HG03060 (cell line): ENCODE data around the gene ERC1.
"Not testable (repeated sequence)": the region's sequence is repeated elsewhere in the genome, so short reads cannot be mapped to it uniquely, and the experiment has no call there.

ENCODE experiments used
- ATAC-seq: cut with Tn5 transposase; IDR thresholded peaks from one replicate; pipeline ENCODE4 v1.9.1; 2021; ENCODE audit warnings: low read depth, moderate number of reproducible peaks; ENCODE audit not compliant: unreplicated experiment

ERC1 gene

DNA sequence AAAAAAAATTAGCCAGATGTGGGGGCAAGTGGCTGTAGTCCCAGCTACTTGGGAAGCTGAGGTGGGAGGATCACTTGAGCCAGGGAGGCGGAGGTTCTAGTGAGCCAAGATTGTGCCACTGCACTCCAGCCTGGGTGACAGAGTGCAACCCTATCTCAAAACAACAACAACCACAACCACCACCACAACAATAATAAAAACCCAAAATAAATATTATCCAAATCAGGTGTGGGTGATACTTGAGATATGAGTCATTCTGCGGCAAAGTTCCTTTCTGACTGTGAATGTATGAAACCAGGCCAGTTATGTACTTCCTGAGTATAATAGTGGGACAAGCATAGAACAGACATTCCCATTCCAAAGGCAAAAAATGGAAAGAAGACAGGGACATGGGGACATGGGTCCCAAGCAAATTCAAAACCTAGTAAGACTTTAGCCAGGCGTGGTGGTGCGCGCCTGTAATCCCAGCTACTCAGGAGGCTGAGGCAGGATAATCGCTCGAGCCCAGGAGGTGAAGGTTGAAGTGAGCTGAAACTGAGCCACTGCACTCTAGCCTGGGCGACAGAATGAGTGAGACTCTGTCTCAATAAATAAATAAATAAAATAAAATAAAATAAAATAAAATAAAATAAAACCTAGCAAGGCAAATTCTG is 9.7 kb upstream of the ERC1 start:
- ATAC-seq: no peak

- no peak for ATAC-seq
These were observed 9.1 kb upstream of the ERC1 start for GRCh38 chr12:981961-982360.

GRCh38 chr12:988646-989045 is 2.4 kb upstream of the ERC1 start:
- ATAC-seq: no peak

GRCh38 chr12:989051-989450 is 2.0 kb upstream of the ERC1 start:
- ATAC-seq: no peak

DNA sequence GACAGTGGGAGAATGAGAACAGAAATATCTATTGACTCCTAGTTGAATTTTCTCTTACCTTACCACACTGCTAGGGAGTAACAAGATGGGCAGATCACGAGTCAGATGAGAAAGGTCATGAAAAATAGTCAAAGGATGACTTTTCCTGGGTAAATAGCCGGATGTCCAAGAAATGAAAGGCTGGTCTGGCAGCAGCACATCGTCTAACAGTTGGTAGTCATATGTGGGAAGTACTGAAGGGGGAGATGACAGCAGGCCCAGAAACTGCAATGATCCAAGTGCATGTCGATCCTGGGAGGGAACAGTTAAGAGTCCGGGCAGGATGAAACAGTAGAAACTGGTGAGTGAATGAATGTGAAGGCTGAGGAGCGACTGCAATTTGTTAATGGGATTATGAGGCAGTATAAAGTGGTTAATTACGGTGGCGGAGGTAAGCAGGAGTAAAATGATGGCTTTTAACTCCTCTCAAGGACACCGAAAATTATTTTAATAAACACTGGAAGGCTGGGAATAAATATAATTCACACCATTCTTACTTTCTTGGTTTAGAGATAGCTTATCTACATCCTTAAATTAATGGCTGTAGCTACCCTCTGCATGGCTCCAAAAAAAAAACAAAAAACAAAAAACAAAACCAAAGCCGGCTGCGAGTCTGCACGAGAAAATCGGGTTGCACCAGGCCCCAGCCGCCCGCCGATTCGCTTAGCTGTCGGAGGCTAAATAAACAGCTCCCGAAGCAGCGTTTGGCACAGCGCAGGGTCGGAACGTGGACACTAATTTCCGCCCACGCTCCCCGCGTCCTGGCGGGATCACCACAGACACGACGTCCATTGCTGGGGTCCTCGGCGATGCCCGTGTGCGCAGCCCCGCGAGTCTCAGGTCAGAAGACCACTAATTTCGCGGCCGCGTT is 1.0 kb upstream of the ERC1 start:
- ATAC-seq: no peak

GRCh38 chr12:991350-992333 is 619 bp downstream of the ERC1 start:
- ATAC-seq: no peak

- no peak for ATAC-seq
These were observed 1.6 kb downstream of the ERC1 start for GRCh38 chr12:992647-993046.

- ATAC-seq: no peak
These were observed 5.9 kb downstream of the ERC1 start for GRCh38 chr12:996881-997280.

GRCh38 chr12:997505-997904 is 6.5 kb downstream of the ERC1 start:
- ATAC-seq: no peak

GRCh38 chr12:998020-998874 is 7.2 kb downstream of the ERC1 start:
- ATAC-seq: no peak

- ATAC-seq: not testable (repeated sequence)
These were observed 8.7 kb downstream of the ERC1 start for GRCh38 chr12:999736-1000135.

- ATAC-seq: no peak
These were observed 10.5 kb downstream of the ERC1 start for GRCh38 chr12:1001507-1001906.

- no peak for ATAC-seq
These were observed 12.7 kb downstream of the ERC1 start for GRCh38 chr12:1003600-1004271.

GRCh38 chr12:1006255-1006654 is 15.2 kb downstream of the ERC1 start:
- ATAC-seq: no peak

DNA sequence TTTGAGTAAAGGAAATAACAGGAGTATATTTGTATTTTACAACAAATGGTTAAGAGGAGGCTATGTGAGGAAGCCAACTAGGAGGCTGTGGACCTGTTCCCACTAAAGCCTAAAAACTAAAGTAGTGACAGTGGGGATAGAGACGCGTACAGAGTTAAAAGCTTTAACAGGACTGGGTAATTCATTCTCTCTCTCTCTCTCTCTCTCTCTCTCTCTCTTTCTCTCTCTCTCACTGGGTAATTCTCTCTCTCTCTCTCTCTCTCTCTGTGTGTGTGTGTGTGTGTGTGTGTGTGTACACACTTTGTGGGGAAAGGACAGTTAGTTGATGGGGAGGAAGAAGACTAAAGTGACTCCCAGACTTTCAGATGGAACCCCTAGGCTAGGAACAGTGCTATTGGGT is 16.3 kb downstream of the ERC1 start:
- ATAC-seq: no peak

GRCh38 chr12:1007994-1008393 is 17.0 kb downstream of the ERC1 start:
- no peak for ATAC-seq

DNA sequence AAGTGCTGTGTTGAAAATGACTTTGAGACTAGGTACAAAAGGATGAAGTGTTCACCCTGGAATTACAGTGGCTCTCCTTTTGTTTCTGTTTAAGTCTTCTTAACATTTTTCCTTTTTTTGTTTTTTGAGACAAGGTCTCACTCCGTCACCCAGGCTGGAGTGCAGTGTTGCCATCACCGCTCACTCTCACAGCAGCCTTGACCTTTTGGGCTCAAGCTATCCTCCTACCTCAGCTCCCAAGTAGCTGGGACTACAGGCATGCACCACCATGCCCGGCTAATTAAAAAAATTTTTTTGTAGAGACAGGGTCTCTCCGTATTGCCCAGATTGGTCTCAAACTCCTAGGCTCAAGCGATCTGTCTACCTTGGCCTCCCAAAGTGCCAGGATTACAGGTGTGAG is 20.1 kb downstream of the ERC1 start:
- no peak for ATAC-seq

- no peak for ATAC-seq
These were observed 22.8 kb downstream of the ERC1 start for GRCh38 chr12:1013618-1014489.
